Bronchial epithelial cell (primary cell): ENCODE results near the gene PDZK1IP1. TPM values are rescaled to one million over a fixed set of nuclear protein-coding genes. Genes with fewer than 3 reads are reported as not detected.
"Not testable (repeated sequence)": the region's sequence is repeated elsewhere in the genome, so short reads cannot be mapped to it uniquely, and the experiment has no call there.

ENCODE experiments used
- DNase-seq: peaks from one replicate; pipeline ENCODE4 v3.0.0-alpha.2; 2010; ENCODE audit warnings: low read depth
- FAIRE-seq: peaks from 2 replicates; lab custom pipeline; 2011; peaks lifted over from hg19 to GRCh38; lab: Jason Lieb, UNC
- H3K27me3 ChIP-seq: 2 replicates; pipeline ENCODE4 v1.5.1; 2011; ENCODE audit warnings: low read length; ENCODE audit not compliant: control insufficient read depth, insufficient read depth
- H3K36me3 ChIP-seq: 2 replicates; pipeline ENCODE4 v1.5.1; 2011; ENCODE audit warnings: low read length; ENCODE audit not compliant: control insufficient read depth, insufficient read depth
- H3K4me3 ChIP-seq: 2 replicates; pipeline ENCODE4 v1.5.1; 2011; ENCODE audit warnings: mild to moderate bottlenecking, low read depth, low read length, control low read depth
- total RNA-seq: library from RNA; depleted of rRNA; stranded (reverse); fragments of >200 nt; gene quantifications from 2 replicates; pipeline ENCODE4 v1.2.1, GENCODE V29; 2014
- TF ChIP-seq, protein P1 (sequence below): IDR thresholded peaks from 2 replicates; pipeline ENCODE4 v1.5.1; 2011; ENCODE audit warnings: mild to moderate bottlenecking, moderate library complexity, low read length, control low read depth, inconsistent platforms; ENCODE audit not compliant: insufficient read depth, severe bottlenecking

Gene PDZK1IP1
- total RNA-seq, 1 donor from 2014 or later = 0.26 TPM

GRCh38 chr1:47147047-47147785 is 42.6 kb downstream of the PDZK1IP1 start:
- TF ChIP-seq, protein P1, sequence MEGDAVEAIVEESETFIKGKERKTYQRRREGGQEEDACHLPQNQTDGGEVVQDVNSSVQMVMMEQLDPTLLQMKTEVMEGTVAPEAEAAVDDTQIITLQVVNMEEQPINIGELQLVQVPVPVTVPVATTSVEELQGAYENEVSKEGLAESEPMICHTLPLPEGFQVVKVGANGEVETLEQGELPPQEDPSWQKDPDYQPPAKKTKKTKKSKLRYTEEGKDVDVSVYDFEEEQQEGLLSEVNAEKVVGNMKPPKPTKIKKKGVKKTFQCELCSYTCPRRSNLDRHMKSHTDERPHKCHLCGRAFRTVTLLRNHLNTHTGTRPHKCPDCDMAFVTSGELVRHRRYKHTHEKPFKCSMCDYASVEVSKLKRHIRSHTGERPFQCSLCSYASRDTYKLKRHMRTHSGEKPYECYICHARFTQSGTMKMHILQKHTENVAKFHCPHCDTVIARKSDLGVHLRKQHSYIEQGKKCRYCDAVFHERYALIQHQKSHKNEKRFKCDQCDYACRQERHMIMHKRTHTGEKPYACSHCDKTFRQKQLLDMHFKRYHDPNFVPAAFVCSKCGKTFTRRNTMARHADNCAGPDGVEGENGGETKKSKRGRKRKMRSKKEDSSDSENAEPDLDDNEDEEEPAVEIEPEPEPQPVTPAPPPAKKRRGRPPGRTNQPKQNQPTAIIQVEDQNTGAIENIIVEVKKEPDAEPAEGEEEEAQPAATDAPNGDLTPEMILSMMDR = no peak
- H3K4me3 ChIP-seq = no peak overlapping the region
- H3K27me3 ChIP-seq = no peaks in the 10 kb centered on the region
- FAIRE-seq = peak; percentile 83
- no peak for DNase-seq
- H3K36me3 ChIP-seq = no peaks in the 10 kb centered on the region

GRCh38 chr1:47146495-47146894 is 43.3 kb downstream of the PDZK1IP1 start:
- DNase-seq = peak; percentile 25

DNA sequence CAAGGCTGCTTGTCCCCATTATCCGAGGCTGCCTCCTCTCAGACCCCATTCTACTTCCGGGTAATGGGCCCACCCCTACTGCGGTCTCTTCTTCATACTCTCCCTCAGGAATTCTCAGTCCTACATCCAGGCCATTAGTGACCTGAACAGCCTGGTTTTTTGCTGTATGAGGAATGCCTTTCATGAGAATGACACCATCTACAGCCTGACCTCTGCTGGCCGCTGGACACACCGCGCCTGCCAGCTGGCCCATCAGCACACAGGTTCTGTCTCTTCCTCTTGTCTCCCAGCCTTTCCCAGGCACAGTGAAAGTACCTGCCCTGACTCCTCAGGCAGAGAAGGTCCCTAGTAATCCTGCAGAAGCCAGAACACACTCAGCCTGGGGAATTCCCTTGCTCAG is 46.2 kb downstream of the PDZK1IP1 start:
- H3K4me3 ChIP-seq, DNase-seq, H3K36me3 ChIP-seq, FAIRE-seq, H3K27me3 ChIP-seq: not testable (repeated sequence)
- TF ChIP-seq, protein P1 = peak; percentile 53

More at GRCh38 chr1:47146495-47146894, 43.3 kb downstream of the PDZK1IP1 start:
- not testable (repeated sequence) for H3K36me3 ChIP-seq, FAIRE-seq, H3K4me3 ChIP-seq, H3K27me3 ChIP-seq

GRCh38 chr1:47140358-47140757 is 49.5 kb downstream of the PDZK1IP1 start:
- H3K27me3 ChIP-seq, FAIRE-seq, H3K4me3 ChIP-seq, H3K36me3 ChIP-seq, DNase-seq: not testable (repeated sequence)

- TF ChIP-seq, protein P1 = no peak
- Histone ChIP-seq H3K36me3 (no peaks in the 10 kb centered on the region), H3K4me3 (no peak overlapping the region), H3K27me3 (no peaks in the 10 kb centered on the region)
- FAIRE-seq = no peak
- no peak for DNase-seq
Observed at GRCh38 chr1:47137925-47138615, 51.8 kb downstream of the PDZK1IP1 start.

GRCh38 chr1:47137198-47137597 is 52.6 kb downstream of the PDZK1IP1 start, which contains the start of gene CYP4A22:
CYP4A22 (plus strand) TSS chr1:47137441; CDS start chr1:47137486, 45 bp downstream.
- FAIRE-seq = no peak
- Histone ChIP-seq H3K36me3 (no peaks in the 10 kb centered on the region), H3K27me3 (no peaks in the 10 kb centered on the region), H3K4me3 (no peak within 1 kb of the TSS)
- TF ChIP-seq, protein P1 = no peak
- DNase-seq = no peak

Other genes starting within 250 kb of the PDZK1IP1 start
- gene CYP4A11, start 248.6 kb downstream of the PDZK1IP1 start, total RNA-seq = not detected in 2 replicates
- under 0.01 and 0.13 TPM in 2 replicates for gene CYP4X1, start 166.4 kb downstream of the PDZK1IP1 start, total RNA-seq
- gene CYP4Z1, start 122.8 kb downstream of the PDZK1IP1 start, total RNA-seq = not detected in 2 replicates
- gene CYP4A22, start 52.6 kb downstream of the PDZK1IP1 start, total RNA-seq = not detected in 2 replicates
- gene TAL1, start 42.2 kb upstream of the PDZK1IP1 start, total RNA-seq = under 0.01 TPM in 1 of 2 replicates, not detected in the other
- gene STIL, start 124.1 kb upstream of the PDZK1IP1 start, total RNA-seq = 0.64 and 0.79 TPM in 2 replicates
- gene CMPK1, start 143.8 kb upstream of the PDZK1IP1 start, total RNA-seq = 79.8 and 94.5 TPM in 2 replicates
- not detected in 2 replicates for gene FOXE3, start 226.2 kb upstream of the PDZK1IP1 start, total RNA-seq
- under 0.01 TPM in 1 of 2 replicates, not detected in the other for gene FOXD2, start 248.0 kb upstream of the PDZK1IP1 start, total RNA-seq